NT2/D1 (cell line): ENCODE measurements around the gene RNF215.

Experiments used
- SUZ12 ChIP-seq: IDR thresholded peaks from 2 replicates; pipeline ENCODE4 v1.6.1; 2011; ENCODE audit not compliant: insufficient read length, insufficient read depth; ENCODE audit errors: extremely low read depth
- YY1 ChIP-seq: IDR thresholded peaks from 2 replicates; pipeline ENCODE4 v1.6.1; 2011; ENCODE audit not compliant: insufficient read length, insufficient read depth
- ZNF274 ChIP-seq: IDR thresholded peaks from 2 replicates; pipeline ENCODE4 v1.6.1; 2011; ENCODE audit warnings: mild to moderate bottlenecking, low read depth, low read length

- no peak for TF ChIP-seq ZNF274
- TF ChIP-seq SUZ12 = no peak
- TF ChIP-seq YY1 = no peak
These were observed at the start of gene RNF215 for GRCh38 chr22:30386960-30387827.
